Mucosa of stomach (tissue), 1 donor: ENCODE results near the gene TRAPPC2.

Source experiments
- H3K27me3 ChIP-seq: one replicate; pipeline ENCODE4 v1.7.0; 2013; ENCODE audit warnings: mild to moderate bottlenecking, low read length; ENCODE audit not compliant: control insufficient read depth, insufficient read depth
- H3K36me3 ChIP-seq: one replicate; pipeline ENCODE4 v1.7.0; 2013; ENCODE audit warnings: low read length; ENCODE audit not compliant: control insufficient read depth, insufficient read depth
- H3K4me1 ChIP-seq: one replicate; pipeline ENCODE4 v1.7.0; 2013; ENCODE audit warnings: mild to moderate bottlenecking, low read length; ENCODE audit not compliant: control insufficient read depth, insufficient read depth
- H3K4me3 ChIP-seq: one replicate; pipeline ENCODE4 v1.7.0; 2013; ENCODE audit warnings: low read length
- H3K9ac ChIP-seq: one replicate; pipeline ENCODE4 v1.7.0; 2013; ENCODE audit warnings: mild to moderate bottlenecking, low read length, moderate library complexity
- H3K9me3 ChIP-seq: one replicate; pipeline ENCODE4 v1.7.0; 2013; ENCODE audit warnings: mild to moderate bottlenecking, low read length, moderate library complexity; ENCODE audit not compliant: control insufficient read depth
- donor health status: Pancreatic carcinoma.

TRAPPC2 gene

GRCh38 chrX:13761606-13762414, 27.4 kb upstream of the TRAPPC2 start:
- Histone ChIP-seq H3K27me3 (no peaks in the 10 kb centered on the region), H3K9me3 (no peaks in the 10 kb centered on the region), H3K4me1 (peaks cover 10% of the 10 kb centered on the region), H3K36me3 (no peaks in the 10 kb centered on the region), H3K9ac (no peak overlapping the region), H3K4me3 (no peak overlapping the region)

- no peaks in the 10 kb centered on the region for H3K9me3 ChIP-seq
- no peak overlapping the region for H3K9ac ChIP-seq
- peaks cover 7% of the 10 kb centered on the region for H3K4me1 ChIP-seq
- H3K36me3 ChIP-seq, result no peaks in the 10 kb centered on the region
- no peaks in the 10 kb centered on the region for H3K27me3 ChIP-seq
- no peak overlapping the region for H3K4me3 ChIP-seq
These were observed 26.0 kb upstream of the TRAPPC2 start for GRCh38 chrX:13760426-13760825.

DNA sequence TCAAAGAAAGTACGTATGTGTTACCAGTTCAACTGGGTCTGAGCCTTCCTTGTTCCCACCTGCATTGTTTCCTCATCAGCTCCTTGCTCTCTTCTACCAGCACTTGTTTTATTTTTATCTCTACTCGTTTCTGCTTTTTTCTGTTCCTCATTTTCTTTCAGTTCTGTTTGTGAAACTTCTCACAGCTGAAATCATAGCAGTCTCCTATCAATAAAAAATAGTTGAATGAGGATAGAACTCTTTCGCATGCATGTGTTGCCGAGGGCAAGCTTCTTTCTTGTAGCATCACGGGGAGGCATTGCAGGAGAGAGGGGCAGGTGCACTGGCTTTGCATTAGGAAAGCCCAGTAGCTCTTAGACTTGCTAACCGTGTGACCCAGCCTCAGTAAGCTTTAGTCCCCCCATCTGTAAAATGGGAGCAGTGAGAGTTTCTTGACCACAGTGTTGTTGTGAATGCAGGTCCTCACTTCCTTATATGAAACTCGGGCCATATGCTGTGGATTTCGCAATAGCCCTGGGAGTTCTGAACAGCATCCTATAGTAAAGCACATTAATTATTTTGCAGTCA, 24.8 kb upstream of the TRAPPC2 start:
- no peaks in the 10 kb centered on the region for H3K9me3 ChIP-seq
- no peaks in the 10 kb centered on the region for H3K27me3 ChIP-seq
- peaks cover under 1% of the 10 kb centered on the region for H3K4me1 ChIP-seq
- no peaks in the 10 kb centered on the region for H3K36me3 ChIP-seq
- no peak overlapping the region for H3K9ac ChIP-seq
- no peak overlapping the region for H3K4me3 ChIP-seq

DNA sequence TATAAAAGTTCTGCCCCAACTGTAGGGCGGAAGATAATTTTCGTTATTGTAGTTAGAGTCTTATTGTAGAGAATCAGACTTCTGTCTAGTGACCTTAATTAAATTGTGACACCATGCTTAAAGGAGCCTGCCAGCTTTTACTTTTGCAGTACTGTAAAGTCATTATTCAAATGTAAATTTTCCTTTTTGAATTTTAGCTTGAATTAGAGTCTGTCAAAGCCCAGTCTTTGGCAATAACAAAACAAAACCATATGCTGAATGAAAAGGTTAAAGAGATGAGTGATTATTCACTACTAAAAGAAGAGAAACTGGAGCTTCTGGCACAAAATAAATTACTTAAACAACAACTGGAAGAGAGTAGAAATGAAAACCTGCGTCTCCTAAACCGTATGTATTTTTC, 22.0 kb upstream of the TRAPPC2 start:
- Histone ChIP-seq H3K36me3 (no peaks in the 10 kb centered on the region), H3K9ac (no peak overlapping the region), H3K4me1 (no peaks in the 10 kb centered on the region), H3K27me3 (no peaks in the 10 kb centered on the region), H3K9me3 (no peaks in the 10 kb centered on the region), H3K4me3 (no peak overlapping the region)

DNA sequence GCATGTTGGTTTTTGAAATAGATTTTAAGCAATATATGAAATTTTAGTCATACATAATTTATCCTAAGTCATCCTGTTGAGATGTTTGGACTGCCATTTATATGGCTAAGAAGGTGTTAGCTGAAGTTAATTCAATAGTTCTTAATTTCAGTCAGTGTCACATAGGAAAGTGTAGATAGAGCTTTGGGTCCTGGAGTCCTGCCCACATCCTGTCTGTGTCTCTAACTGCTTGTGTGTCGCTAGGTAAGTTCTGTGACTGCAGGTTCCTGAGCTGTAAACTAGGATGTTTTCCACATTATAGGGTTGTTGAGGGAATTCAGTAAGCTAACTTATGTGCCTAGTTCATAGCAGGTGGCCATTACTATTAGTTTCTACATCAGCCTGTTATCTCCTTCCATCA, 20.8 kb upstream of the TRAPPC2 start:
- H3K9ac ChIP-seq, result no peak overlapping the region
- H3K4me1 ChIP-seq, result no peaks in the 10 kb centered on the region
- no peak overlapping the region for H3K4me3 ChIP-seq
- H3K27me3 ChIP-seq, result no peaks in the 10 kb centered on the region
- H3K36me3 ChIP-seq, result no peaks in the 10 kb centered on the region
- no peaks in the 10 kb centered on the region for H3K9me3 ChIP-seq

DNA sequence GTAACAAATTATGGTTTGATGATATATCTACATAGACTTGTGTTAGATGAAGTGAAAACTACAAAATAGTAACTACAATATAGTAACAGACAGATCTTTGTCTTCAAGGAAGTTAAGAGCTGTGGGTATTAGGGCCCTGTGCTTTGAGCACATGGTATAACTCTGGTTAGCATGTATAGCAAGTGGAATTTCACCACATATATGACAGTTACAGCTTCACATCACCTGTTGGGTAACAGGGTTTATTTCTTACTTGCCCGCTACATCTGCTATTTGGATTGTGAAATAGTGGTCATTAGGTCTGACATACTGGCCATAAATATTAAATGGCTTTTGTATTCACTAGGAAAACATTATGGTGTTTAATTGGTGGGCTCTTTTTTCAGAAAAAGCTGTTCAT, 20.3 kb upstream of the TRAPPC2 start:
- Histone ChIP-seq H3K4me1 (no peaks in the 10 kb centered on the region), H3K4me3 (no peak overlapping the region), H3K9ac (no peak overlapping the region), H3K9me3 (no peaks in the 10 kb centered on the region), H3K36me3 (no peaks in the 10 kb centered on the region), H3K27me3 (no peaks in the 10 kb centered on the region)

DNA sequence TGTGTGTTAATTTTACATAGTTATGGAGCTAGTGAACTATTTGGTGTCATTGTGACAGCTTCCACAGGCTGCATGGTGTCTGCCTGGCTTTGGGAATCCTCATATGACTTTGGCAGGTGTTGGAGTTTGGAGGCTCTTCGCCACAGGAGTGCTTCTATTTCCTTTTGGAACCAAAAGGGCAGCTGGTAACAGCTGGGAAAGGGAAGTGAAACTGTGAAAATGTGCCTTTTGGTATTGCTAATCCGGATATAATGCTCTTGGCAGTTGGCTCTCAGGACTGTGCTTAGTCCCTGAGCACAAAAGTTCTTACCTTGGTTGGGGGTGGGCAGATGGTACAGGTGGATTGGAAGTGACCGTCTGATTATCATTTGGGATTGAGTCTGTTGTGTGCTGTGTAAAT, 18.2 kb upstream of the TRAPPC2 start:
- no peaks in the 10 kb centered on the region for H3K27me3 ChIP-seq
- H3K9ac ChIP-seq, result no peak overlapping the region
- H3K4me3 ChIP-seq, result no peak overlapping the region
- H3K36me3 ChIP-seq, result no peaks in the 10 kb centered on the region
- no peaks in the 10 kb centered on the region for H3K4me1 ChIP-seq
- H3K9me3 ChIP-seq, result no peaks in the 10 kb centered on the region

DNA sequence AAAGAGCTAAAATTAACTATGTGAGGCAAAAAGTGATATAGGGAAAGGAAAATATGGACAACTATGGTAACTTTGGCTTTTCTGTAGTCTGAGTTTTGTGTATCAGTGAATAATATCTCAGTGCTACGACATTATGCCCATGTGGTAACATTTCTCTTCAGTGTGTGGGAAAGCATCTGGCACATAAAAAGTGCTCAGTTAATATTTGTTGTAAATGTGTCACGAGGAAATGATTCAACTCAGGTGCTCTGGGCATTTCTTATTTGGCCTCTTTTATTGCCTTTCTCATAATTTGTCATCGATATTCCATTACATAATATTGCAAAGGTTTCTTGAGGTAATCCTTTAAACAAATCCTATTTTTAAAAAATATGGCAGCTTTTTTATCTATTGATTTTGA, 17.7 kb upstream of the TRAPPC2 start:
- Histone ChIP-seq H3K4me1 (no peaks in the 10 kb centered on the region), H3K9me3 (no peaks in the 10 kb centered on the region), H3K36me3 (no peaks in the 10 kb centered on the region), H3K27me3 (no peaks in the 10 kb centered on the region), H3K4me3 (no peak overlapping the region), H3K9ac (no peak overlapping the region)

GRCh38 chrX:13750812-13751211, 16.4 kb upstream of the TRAPPC2 start:
- no peak overlapping the region for H3K9ac ChIP-seq
- H3K36me3 ChIP-seq, result no peaks in the 10 kb centered on the region
- no peaks in the 10 kb centered on the region for H3K27me3 ChIP-seq
- H3K4me1 ChIP-seq, result no peaks in the 10 kb centered on the region
- H3K9me3 ChIP-seq, result no peaks in the 10 kb centered on the region
- no peak overlapping the region for H3K4me3 ChIP-seq

DNA sequence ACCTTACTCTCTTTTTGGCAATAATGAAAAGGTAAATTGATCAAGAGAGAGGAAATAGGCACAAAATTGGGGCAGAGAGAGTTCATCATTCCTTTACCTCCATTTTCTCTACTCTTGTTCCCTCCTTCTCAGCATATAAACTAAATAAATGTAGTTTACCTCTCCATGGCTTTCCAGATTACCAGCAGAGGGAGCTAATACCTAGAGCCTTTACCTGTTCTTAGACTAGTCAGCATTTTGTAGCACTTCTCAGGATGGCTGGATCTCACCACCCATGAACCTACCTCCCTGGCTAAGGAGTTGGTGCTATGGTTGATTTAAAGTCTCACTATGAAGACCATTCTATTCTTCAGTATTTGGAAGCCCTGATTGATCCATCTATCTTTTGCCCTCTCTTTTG, 15.8 kb upstream of the TRAPPC2 start:
- no peaks in the 10 kb centered on the region for H3K27me3 ChIP-seq
- H3K9ac ChIP-seq, result no peak overlapping the region
- no peaks in the 10 kb centered on the region for H3K9me3 ChIP-seq
- no peak overlapping the region for H3K4me3 ChIP-seq
- no peaks in the 10 kb centered on the region for H3K36me3 ChIP-seq
- no peaks in the 10 kb centered on the region for H3K4me1 ChIP-seq

- Histone ChIP-seq H3K4me1 (no peaks in the 10 kb centered on the region), H3K9ac (no peak overlapping the region), H3K9me3 (no peaks in the 10 kb centered on the region), H3K27me3 (no peaks in the 10 kb centered on the region), H3K36me3 (no peaks in the 10 kb centered on the region), H3K4me3 (no peak overlapping the region)
These were observed 14.1 kb upstream of the TRAPPC2 start for GRCh38 chrX:13748486-13748885.

- no peak overlapping the region for H3K4me3 ChIP-seq
- H3K9ac ChIP-seq, result no peak overlapping the region
- H3K27me3 ChIP-seq, result no peaks in the 10 kb centered on the region
- H3K36me3 ChIP-seq, result no peaks in the 10 kb centered on the region
- no peaks in the 10 kb centered on the region for H3K9me3 ChIP-seq
- H3K4me1 ChIP-seq, result no peaks in the 10 kb centered on the region
These were observed 13.4 kb upstream of the TRAPPC2 start for GRCh38 chrX:13747836-13748235.
